ENCODE data around the gene USH2A.

Gene USH2A

GRCh38 chr1:215857317-215857716, 565.9 kb downstream of the USH2A start:
- DNase-seq = no peak

- no peak for DNase-seq
These were observed 577.9 kb downstream of the USH2A start for GRCh38 chr1:215845234-215845891.

GRCh38 chr1:215844777-215845176, 578.5 kb downstream of the USH2A start:
- no peak for DNase-seq

- DNase-seq = no peak
These were observed 579.0 kb downstream of the USH2A start for GRCh38 chr1:215844266-215844665.

- DNase-seq = no peak
These were observed 580.3 kb downstream of the USH2A start for GRCh38 chr1:215842905-215843304.

- no peak for DNase-seq
These were observed 587.3 kb downstream of the USH2A start for GRCh38 chr1:215835951-215836350.

GRCh38 chr1:215833941-215834729, 589.1 kb downstream of the USH2A start:
- no peak for DNase-seq

GRCh38 chr1:215830226-215830810, 592.9 kb downstream of the USH2A start:
- no peak for DNase-seq

- no peak for DNase-seq
These were observed 598.2 kb downstream of the USH2A start for GRCh38 chr1:215825056-215825455.

GRCh38 chr1:215824245-215824644, 599.0 kb downstream of the USH2A start:
- DNase-seq = no peak

- no peak for DNase-seq
These were observed 604.1 kb downstream of the USH2A start for GRCh38 chr1:215819114-215819513.

- DNase-seq = no peak
These were observed 615.3 kb downstream of the USH2A start for GRCh38 chr1:215807911-215808436.

- no peak for DNase-seq
These were observed 616.0 kb downstream of the USH2A start for GRCh38 chr1:215807218-215807617.

GRCh38 chr1:215797859-215798258, 625.4 kb downstream of the USH2A start:
- no peak for DNase-seq

- DNase-seq = no peak
These were observed 629.1 kb downstream of the USH2A start for GRCh38 chr1:215794156-215794555.

GRCh38 chr1:215793180-215793579, 630.1 kb downstream of the USH2A start:
- DNase-seq = no peak

GRCh38 chr1:215792446-215792845, 630.8 kb downstream of the USH2A start:
- DNase-seq = no peak

- DNase-seq = no peak
These were observed 633.3 kb downstream of the USH2A start for GRCh38 chr1:215789981-215790380.

- no peak for DNase-seq
These were observed 636.3 kb downstream of the USH2A start for GRCh38 chr1:215786997-215787396.

- no peak for DNase-seq
These were observed 642.6 kb downstream of the USH2A start for GRCh38 chr1:215780641-215781040.

GRCh38 chr1:215780139-215780538, 643.1 kb downstream of the USH2A start:
- DNase-seq = no peak

GRCh38 chr1:215779729-215780128, 643.5 kb downstream of the USH2A start:
- no peak for DNase-seq

GRCh38 chr1:215777370-215777925, 645.8 kb downstream of the USH2A start:
- DNase-seq = no peak

Measured in effector CD8-positive, alpha-beta T cell (primary cell).